GM18505 (cell line): ENCODE measurements around the gene SPTBN5.

Source experiments
- ATAC-seq: cut with Tn5 transposase; IDR thresholded peaks from one replicate; pipeline ENCODE4 v1.9.1; 2021; ENCODE audit not compliant: unreplicated experiment
- POLR2A ChIP-seq: IDR thresholded peaks from 4 replicates; pipeline ENCODE4 v1.6.1; 2011; ENCODE audit warnings: borderline replicate concordance; ENCODE audit not compliant: insufficient read depth, insufficient read length; ENCODE audit errors: extremely low read depth

SPTBN5 gene

GRCh38 chr15:41823502-41823901 lies 70.4 kb downstream of the SPTBN5 start:
- no peak for ATAC-seq
- TF ChIP-seq POLR2A: no peak

DNA sequence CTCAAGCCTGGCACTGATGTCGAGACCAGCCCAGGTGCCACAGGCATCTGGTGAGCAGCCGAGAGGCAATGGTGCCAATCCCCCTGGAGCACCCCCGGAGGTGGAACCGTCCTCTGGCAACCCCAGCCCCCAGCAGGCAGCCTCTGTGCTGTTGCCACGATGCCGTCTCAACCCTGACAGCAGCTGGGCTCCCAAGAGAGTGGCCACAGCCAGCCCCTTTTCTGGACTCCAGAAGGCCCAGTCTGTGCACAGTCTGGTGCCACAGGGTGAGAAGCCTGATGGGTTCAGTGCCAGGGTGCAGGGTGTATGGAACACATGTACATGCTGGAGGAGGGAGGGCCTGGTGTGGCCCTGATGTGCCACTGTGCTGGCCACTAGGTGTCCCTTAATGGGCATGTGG lies 70.9 kb downstream of the SPTBN5 start:
- no peak for TF ChIP-seq POLR2A
- ATAC-seq: no peak

- ATAC-seq: no peak
- no peak for TF ChIP-seq POLR2A
Measured at GRCh38 chr15:41822471-41822870, 71.4 kb downstream of the SPTBN5 start.

DNA sequence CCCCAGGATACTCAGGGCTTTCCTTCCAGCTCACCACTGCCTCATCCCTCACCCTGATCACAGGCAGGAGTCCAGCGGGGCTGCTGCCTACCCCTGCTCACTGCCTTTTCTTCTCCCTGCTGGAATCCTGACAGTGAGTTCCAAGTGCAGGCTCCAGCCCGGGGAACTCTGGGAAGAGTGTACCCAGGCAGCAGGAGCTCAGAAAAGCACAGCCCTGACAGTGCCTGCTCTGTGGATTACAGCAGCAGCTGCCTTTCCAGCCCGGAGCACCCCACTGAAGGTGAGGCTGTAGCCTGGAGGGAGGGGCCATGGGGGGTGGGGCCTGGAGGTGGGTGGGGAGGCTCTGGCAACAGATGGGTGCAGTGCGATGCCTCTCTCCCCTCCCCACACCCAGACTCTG lies 72.0 kb downstream of the SPTBN5 start:
- no peak for TF ChIP-seq POLR2A
- no peak for ATAC-seq

- TF ChIP-seq POLR2A: no peak
Measured at GRCh38 chr15:41820791-41821423, 72.9 kb downstream of the SPTBN5 start.

GRCh38 chr15:41819455-41820050 lies 74.3 kb downstream of the SPTBN5 start:
- no peak for TF ChIP-seq POLR2A
- ATAC-seq: no peak

More at GRCh38 chr15:41820791-41821423, 72.9 kb downstream of the SPTBN5 start:
- ATAC-seq: no peak

DNA sequence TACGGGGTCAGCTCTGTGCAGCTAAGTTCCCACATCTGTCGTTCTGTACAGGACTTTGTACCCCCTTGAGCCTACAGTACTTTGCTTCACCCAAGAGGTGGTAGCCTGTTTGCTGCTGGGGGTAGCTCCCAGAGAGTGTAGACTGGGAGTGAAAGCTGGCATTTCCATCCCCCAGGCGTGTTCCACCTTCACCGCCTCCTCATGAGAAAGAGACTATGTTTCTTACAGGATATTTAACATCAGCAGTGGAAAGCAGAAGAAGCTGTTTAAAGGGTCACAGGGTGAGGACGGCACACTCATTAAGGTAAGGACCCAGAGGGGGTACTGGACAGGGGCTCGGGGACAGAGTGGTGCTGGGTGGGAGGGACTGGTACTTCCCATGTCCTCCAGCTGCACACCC lies 76.1 kb downstream of the SPTBN5 start:
- no peak for ATAC-seq
- no peak for TF ChIP-seq POLR2A

GRCh38 chr15:41817327-41817726 lies 76.5 kb downstream of the SPTBN5 start:
- no peak for ATAC-seq
- TF ChIP-seq POLR2A: no peak

- no peak for ATAC-seq
- no peak for TF ChIP-seq POLR2A
Measured at GRCh38 chr15:41816788-41817187, 77.1 kb downstream of the SPTBN5 start.

DNA sequence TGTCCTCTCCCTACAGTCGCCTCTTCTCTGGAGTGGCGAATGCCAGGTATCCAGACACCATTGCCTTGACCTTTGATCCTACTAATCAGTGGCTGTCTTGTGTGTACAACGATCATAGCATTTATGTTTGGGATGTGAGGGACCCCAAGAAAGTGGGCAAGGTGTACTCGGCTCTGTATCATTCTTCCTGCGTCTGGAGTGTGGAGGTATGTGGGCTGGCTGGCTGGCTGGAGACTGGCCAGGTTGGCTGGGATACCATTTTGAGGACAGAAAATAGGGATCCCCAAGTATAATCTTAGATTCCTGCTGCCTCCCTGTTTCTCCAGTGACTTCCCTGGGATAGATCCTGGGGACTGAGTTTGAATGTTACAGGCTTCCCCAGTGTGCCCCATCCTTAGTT lies 79.3 kb downstream of the SPTBN5 start:
- TF ChIP-seq POLR2A: no peak
- ATAC-seq: no peak

- TF ChIP-seq POLR2A: no peak
- ATAC-seq: no peak
Measured at GRCh38 chr15:41813426-41813825, 80.4 kb downstream of the SPTBN5 start.

DNA sequence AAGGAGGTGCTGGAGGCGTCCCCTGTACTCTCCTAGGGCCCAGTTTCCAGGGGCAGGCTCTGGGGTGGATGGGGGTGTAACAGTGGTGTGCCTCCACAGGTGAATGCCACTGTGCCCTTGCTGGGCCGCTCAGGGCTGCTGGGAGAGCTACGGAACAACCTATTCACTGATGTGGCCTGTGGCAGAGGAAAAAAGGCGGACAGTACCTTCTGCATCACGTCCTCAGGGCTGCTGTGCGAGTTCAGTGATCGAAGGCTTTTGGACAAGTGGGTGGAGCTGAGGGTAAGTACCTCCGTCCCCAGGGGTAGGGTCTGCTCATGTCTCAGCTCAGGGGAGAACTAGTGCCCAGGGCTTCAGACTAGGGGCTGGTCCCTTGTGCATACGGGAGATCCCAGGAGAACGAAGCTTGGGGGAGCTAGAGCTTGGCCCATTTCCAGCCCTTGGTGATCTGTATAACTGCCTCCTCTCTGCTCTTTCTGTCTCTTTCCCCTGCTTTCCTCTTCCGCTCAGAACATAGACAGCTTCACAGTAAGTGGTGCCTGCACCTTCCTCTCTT lies 81.0 kb downstream of the SPTBN5 start:
- ATAC-seq: no peak

DNA sequence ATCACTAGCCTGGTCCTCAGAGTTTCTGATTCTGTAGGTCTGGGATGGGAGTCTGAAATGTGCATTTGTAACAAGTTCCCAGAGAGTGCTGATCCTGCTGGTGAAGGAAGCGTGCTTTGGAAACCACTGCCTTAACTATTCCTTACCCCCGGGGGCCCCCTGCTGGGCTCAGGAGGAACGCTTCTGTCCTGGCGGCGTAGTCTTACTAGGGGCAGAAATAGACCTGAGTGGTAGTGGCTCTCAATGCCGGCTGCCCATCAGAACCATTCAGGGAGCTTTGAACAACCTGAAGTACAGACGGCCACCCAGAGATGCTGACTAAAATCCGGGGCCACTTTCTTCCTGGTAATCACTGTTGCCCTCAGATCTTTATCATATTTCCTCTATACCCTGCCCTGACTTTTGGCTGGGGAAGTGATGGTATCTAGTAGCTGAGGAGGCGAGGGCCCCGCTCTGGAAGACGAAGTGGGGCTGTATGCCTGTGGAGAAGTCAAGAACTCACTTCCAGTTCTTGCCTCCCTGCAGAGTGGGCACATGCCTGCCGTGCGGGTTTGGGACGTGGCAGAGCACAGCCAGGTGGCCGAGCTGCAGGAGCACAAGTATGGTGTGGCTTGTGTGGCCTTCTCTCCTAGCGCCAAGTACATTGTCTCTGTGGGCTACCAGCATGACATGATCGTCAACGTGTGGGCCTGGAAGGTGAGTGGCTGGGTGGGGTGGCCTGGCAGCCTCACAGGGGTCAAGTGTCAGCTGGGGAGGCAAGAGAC lies 82.2 kb downstream of the SPTBN5 start:
- no peak for ATAC-seq
- TF ChIP-seq POLR2A: no peak

More for the DNA sequence above, 81.0 kb downstream of the SPTBN5 start:
- no peak for TF ChIP-seq POLR2A
